T-helper 22 cell (primary cell): ENCODE measurements around the gene PGP.

Experiments
- DNase-seq: peaks from one replicate; pipeline ENCODE4 v3.0.0-alpha.2; 2020; ENCODE audit warnings: low read depth

PGP gene

DNA sequence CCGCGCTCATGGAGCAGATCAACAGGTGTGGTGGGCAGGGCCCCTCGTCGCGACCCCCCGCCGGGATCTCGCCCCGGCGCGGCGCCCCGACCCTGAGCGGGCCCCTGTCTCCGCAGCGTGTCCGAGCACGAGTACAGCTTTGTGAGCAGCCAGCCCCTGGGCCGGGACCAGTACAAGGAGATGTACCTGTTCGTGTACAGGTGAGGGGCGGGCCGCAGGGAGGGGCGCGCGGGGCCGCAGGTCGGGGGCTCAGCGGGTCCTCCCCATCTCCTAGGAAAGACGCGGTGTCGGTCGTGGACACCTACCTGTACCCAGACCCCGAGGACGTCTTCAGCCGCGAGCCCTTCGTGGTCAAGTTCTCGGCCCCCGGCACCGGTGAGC lies 22.5 kb upstream of the PGP start:
- no peak for DNase-seq

DNA sequence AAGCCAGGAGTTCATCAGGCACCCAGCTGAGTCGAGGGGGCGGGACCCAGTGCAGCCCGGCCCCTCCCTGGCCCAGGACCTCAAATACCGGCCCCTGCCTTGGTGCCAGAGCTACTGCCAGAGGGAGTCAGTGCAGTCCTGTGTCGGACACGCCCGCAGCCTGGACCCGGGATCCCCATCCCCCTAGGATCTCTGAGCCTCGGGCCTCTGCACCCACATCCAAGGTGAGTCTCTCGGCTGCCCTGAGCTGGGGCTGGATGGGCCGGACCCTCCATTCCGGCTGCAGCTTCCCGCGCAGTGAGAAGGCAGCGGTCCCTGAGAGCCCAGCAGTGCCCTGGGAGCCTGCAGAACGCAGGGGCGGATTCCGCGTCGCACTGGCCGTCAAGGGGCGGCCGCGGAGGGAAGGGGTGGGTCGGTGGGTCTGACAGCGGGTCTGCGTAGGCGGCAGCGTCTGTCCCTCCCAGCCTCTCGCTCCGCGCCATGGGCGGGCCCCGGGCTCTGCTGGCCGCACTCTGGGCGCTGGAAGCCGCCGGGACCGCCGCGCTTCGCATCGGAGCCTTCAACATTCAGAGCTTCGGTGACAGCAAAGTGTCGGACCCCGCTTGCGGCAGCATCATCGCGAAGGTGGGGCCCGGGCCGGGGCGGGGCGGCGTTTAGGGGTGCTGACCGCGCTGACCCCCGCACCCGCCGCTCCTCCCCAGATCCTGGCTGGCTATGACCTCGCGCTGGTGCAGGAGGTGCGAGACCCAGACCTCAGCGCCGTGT lies 21.9 kb upstream of the PGP start, which contains the start of gene DNASE1L2:
TSS of gene DNASE1L2 (plus strand) at position 108 of the 765 bp plus-strand sequence. CDS start at position 481, 373 bp downstream.
- DNase-seq, result no peak

DNA sequence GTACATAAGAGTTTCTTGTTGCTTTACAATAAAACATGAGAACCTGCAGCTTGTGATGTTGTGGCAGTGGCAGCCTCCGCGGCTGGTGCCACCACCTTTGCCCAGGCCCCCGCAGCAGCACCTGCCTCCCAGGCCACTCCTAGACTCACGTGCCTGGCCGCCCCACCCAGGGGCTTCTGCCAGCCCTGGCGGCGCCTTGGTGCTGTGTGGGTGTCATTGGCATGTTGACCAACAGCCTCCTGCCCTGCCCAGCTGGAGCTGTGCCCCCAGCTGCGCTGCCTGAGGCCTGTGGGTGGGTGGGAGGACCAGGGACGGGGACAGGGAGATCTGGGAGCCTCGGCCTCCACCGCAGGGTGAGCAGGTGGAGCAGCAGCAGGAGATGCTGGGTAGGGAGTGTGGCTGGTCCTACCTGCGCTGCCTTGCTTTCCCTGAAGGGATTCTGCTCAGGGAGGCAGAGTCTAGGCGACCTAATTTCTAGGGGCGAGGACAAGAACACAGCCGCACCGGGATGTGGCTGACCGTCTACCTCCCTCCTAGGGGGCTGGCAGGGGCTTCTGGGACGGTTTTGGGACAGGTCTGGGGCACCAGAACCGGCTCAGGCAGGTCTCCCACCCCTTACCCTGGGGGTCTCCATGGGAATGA lies 21.2 kb upstream of the PGP start:
- DNase-seq, result no peak

DNA sequence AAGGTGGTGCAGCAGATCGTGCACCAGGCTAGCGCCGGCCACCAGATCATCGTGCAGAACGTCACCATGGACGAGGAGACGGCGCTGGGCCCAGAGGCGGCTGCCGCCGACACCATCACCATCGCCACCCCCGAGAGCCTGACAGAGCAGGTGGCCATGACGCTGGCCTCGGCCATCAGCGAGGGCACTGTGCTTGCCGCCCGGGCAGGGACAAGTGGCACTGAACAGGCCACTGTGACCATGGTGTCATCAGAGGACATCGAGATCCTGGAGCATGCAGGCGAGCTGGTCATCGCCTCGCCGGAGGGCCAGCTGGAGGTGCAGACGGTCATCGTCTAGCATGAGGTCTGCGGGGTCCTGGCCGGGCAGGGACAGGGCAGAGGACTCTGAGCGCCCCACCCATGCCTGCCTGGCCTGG lies 20.6 kb upstream of the PGP start:
- no peak for DNase-seq

DNA sequence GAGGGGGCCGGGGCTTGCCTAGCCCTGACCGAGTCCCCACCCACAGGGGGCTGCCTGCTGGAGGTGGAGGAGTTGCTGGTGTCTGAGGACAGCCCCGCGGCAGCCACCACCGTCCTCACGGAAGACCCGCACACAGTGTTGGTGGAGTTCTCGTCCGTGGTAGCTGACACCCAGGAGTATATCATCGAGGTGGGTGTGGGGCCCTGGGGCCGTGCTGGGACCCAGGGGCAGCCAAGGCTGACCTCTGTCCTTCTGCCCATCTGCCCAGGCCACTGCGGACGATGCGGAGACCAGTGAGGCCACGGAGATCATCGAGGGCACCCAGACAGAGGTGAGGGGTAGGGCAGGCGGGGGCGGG lies 20.2 kb upstream of the PGP start:
- DNase-seq, result no peak

DNA sequence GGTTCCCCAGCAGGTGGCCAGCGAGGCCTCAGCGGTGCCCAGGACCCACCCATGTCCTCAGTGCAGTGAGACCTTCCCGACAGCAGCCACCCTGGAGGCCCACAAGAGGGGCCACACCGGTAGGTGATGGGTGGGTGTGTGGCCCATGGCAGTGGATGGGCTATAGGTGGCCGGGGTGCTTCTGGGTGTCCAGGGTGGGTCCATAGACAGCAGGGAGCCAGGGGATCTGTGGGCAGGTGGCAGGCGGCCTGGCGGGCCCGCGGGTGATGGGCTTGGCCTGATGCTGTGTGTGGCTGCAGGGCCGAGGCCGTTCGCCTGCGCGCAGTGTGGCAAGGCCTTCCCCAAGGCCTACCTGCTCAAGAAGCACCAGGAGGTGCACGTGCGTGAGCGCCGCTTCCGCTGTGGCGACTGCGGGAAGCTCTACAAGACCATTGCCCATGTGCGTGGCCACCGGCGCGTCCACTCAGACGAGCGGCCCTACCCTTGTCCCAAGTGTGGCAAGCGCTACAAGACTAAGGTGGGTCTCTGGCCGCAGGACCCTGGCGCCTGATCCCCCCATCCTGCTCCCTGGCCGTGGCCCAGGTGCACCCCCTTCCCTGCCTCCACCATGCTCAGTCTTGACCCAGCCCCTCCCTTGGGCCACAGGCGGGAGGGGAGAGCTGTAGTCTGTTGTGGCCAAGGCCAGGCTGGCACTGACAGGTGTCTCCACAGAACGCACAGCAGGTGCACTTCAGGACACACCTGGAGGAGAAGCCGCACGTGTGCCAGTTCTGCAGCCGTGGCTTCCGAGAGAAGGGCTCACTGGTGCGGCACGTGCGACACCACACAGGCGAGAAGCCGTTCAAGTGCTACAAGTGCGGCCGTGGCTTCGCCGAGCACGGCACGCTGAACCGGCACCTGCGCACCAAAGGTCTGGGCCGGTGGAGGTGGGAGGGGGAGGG lies 19.5 kb upstream of the PGP start:
- DNase-seq, result no peak

DNA sequence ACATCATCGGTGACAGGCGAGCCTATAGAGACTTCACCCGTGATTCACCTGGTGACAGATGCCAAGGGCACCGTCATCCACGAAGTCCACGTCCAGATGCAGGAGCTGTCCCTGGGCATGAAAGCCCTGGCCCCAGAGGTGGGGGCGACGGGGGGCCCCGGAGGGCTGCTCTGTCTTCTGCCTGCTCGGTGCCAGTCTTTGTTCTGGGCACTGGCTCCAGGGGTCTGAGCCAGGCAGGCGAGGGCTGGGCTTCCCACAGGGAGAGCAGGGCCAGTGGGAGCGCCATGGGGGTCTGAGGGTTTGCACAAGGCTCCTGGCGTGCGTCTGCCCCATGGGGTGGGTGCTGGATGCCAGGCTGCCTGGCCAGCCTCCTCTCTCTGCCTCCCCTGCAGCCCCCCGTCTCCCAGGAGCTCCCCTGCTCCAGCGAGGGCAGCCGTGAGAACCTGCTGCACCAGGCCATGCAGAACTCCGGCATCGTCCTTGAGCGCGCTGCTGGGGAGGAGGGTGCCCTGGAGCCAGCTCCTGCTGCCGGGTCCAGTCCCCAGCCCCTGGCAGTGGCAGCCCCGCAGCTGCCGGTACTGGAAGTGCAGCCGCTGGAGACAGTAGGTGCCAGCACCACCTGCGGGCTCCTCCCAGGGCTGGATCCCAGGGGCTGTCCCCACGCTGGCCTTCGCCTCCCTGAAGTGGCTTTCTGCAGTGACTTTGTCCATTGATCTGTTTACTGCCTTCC lies 18.6 kb upstream of the PGP start:
- DNase-seq, result no peak

DNA sequence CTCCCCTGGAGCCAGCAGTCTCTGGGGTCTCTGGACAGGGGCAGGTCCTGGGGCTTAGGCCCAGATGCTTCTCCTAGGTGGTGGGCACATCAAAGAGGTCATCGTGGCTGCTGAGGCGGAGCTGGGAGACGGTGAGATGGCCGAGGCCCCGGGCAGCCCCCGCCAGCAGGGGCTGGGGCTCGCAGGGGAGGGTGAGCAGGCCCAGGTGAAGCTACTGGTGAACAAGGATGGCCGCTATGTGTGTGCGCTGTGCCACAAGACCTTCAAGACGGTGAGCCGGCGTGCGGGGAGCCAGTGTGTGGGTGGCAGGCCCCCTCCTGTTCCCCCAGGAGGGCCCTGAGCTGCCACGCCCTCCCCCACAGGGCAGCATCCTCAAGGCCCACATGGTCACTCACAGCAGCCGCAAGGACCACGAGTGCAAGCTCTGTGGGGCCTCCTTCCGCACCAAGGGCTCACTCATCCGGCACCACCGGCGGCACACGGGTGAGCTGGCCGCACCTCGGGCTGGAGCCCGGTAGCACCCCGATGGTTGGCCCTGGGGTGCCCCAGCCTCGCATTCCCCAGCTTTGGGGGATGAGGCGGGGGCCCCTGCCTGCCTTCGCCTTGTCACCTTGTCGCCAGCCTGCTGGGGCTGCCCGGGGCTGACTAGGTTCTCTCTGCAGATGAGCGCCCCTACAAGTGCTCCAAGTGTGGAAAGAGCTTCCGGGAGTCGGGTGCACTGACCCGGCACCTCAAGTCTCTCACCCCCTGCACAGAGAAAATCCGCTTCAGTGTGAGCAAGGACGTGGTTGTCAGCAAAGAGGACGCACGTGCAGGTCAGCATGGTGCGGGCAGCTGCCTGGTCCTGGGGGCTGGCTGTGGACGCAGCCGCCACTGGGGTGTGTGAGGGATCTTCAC lies 17.7 kb upstream of the PGP start:
- no peak for DNase-seq

DNA sequence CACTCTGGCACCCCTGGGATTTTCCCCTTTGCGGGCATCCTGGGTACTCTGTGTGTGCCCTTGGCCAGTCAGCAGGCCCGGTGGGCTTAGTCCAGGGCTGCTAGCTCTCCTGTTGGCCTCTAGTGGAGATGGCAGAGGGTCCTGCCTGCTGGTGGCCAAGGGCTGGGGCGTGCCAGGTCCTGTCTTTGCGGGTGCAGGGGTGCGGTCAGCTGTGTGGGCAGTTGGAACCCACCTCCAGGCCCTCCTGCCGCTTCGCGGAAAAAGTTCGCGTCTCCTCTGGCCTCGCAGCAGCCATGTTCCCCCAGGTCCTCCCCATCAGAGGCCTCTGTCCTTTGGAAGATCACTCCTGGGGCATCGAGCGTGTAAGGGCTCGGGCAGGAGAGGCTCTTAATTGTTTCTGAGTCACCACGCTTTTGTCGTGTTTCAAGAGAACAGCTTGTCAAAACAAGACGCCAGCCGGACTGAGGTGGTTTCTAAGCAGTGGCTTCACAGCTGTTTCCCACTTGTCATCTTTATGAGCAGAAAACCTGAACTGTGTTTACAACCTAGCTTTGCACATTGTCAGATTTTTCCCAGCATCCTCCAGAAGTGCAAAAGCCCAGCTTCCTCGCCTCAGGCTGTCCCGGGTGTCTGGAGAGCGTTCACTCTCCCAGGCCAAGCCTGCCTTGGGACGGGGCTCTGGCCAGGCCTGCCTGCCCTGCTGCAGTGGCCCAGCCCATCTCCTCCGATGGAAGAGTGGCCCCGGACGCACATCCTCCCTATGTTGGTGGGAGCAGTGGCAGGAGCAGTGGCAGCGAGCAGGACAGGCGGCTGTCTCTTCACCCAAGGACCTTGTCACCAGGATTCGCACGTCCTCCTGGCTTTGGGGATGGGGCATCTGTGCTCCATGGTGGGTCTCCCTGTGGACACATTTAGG lies 16.6 kb upstream of the PGP start:
- no peak for DNase-seq

DNA sequence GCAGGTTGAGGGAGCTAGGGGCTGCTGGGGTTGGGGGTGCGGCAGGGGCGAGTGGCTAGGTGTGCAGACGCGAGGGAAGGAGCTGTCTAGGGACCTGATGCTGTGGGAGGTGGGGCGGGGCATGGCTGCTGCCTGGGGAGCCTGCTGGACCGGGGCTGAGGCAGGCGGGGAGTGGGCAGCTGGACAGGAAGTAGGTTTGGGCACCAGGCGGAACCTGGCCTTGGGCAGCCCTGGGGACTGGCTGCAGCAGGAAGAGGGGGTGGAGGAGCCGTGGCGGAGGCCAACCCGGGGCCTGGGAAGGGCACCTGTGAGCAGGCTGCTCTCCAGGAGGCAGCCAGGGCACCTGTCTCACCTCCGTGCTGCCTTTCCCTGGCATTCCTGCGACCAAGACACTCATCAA lies 15.7 kb upstream of the PGP start:
- no peak for DNase-seq

DNA sequence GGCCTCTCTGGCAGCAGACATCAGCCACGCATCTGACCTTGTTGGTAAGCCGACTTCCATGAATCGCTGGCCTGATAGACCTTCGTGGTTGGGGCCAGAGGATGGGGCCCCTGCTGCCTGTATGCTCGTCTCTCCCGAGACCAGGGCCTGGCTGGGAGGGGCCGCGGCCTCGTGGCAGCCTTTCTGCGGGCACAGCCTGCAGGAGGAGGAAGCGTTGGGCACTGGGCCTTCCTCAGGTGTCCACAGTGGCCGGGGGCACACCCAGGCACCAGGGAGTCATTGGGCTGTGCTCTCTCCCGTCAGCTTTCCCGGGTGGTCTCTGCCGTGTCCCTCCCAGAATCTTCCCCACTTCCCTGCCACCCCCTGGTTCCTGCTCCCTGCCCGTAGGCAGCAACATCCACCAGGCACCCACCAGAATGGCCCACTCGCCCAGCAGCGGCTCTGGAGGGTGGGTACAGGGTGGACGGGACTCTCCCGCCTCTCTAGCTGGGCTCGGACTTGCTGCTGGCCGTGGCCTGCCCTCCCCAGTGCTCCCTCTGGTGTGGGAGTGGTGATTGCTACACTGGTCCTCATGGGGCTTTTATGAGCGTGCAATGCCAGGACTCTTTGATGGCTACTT lies 15.1 kb upstream of the PGP start:
- DNase-seq, result no peak

DNA sequence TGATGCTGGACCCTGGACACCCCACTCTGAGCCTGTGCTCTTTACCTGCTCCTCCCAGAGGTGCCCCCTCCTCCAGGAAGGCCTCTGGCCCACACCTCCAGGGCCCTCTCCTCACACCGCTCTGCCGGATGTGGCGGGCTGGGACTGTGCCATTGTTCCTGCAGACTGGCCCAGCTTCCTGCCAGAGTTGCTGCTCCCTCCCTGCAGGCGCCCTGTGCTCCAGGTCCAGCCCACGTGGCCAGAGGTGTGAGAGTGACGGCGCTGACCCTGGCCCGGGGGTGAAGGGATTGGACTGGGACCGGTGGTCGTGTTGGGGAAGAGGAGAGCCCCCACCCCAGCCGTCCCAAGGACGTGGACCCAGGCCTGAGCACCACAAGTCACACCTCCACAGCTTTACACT lies 14.5 kb upstream of the PGP start:
- DNase-seq, result no peak

DNA sequence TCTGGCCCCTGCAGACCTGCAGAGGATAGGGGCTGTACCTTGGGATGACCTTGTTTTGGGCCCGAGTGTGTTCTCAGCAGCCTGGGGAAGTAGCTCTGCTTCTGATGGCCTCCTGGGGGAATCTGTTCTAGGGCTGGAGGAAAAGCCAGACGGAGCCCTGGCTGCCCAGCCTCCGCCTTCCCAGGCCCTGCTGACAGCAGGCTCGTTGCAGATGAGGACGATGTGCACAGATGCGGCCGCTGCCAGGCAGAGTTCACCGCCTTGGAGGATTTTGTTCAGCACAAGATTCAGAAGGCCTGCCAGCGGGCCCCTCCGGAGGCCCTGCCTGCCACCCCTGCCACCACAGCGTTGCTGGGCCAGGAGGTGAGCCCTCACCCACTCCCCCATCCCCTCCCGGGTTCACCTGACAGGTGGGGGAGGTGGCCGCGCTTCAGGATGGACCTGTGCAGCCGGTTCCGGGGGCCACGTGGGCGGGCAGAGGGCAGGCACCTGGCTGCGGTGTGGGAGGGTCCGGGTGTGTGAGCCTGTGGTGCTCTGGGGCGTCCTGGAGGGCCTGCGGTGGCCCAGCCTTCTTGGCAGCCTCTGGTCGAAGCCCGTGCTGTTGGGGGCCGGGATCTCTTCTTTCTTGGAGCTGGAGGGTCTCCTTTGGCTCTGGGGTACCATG lies 13.7 kb upstream of the PGP start:
- DNase-seq, result no peak

DNA sequence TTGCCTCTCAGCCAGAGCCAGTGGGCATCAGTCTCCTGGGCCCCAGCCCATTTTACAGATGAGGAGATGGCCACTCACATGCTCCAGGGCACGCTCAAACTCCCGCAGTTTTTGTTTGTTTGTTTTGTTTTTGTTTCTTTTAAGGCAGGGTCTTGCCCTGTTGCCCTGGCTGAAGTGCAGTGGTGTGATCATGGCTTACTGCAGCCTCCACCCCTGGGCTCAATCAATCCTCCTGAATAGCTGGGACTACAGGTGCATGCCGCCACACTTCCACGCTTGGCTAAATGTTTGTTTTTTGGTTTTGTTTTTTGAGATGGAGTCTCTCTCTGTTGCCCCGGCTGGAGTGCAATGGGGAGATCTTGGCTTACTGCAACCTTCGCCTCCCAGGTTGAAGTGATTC lies 12.3 kb upstream of the PGP start:
- DNase-seq, result no peak

DNA sequence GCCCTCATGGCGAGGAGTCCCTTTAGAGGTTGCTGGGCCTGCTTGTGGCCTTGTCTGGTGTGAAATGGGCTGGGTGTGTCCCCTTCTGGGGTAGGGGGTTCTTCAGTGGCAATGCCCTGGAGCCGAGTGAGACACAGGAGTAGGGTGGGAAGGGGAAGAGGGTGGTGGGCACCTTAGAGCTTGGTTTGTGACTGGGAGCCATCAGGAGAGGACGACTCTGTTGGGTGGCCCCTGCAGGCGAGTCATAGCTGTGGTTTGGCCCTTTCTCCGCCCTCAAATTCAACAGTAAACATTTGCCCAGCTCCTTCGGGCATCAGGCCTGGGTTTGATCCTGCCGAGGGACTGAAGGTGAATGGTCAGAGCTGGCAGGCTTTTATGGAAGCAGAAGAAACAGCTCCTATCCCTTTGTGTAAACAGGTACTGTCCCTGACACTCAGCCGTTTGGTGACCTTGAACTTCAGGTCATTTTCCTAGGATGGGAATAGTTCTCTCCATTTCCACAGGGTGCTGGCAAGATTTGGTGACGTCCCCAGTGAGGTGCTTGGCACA lies 11.7 kb upstream of the PGP start:
- DNase-seq, result no peak

DNA sequence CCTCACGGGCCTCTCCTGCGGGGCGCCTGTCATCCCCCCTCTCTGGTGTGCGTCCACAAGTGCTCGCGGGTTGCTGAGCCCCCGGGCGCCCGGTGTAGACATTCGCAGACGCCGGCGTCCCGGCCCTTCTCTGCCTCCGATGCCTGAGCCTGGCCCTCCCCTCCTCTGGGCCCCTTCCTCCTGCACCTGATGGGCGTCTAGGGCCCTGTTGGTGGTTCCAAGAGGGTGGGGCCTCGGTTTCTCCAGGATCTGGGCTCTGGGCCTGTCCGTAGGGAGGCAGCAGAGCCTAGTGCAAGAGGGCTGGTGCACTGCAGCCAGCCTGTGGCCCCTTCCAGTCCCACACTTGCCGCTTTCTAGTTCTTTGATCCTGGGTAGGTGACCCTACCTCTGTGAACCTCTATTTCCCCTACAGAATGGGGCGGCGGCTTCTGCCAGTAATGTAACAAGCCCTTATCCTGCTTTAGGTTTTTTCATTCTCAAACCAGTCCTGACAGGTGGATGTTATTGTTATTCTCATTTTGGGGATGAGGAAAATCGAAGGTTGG lies 9.4 kb upstream of the PGP start:
- no peak for DNase-seq

DNA sequence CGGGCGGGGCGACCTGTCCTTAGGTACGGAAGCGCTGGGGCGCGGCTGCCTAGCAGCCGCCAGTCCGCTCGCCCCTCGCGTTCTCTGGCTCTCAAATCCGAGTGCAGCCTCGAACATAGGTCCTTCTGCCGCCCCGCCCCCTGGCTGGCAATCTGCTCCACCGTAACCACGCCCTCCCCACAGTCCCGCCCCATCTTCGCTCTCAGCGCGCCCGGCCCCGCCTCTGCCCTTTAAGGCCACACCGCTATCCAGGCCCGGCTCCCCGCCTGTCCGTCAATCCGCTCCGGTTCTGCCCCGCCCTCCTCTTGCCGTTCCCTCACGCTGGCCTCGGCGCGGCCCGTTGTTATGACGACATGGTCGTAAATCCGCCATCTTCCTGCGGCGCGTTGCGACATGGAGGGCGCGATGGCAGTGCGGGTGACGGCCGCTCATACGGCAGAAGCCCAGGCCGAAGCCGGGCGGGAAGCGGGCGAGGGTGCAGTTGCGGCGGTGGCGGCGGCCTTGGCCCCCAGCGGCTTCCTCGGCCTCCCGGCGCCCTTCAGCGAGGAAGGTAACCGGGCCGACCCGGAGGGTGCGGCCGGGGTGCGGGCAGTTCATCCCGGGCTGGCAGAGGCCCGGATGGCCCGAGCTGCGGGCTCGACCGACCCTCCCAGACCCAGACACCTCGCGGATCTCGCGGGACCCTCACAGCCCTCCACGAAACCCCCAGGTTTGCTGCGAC lies 8.7 kb upstream of the PGP start, which contains the start of gene E4F1:
TSS of gene E4F1 (plus strand) at position 371 of the 721 bp plus-strand sequence. CDS start at position 394, 23 bp downstream.
- peak; percentile 99 for DNase-seq

DNA sequence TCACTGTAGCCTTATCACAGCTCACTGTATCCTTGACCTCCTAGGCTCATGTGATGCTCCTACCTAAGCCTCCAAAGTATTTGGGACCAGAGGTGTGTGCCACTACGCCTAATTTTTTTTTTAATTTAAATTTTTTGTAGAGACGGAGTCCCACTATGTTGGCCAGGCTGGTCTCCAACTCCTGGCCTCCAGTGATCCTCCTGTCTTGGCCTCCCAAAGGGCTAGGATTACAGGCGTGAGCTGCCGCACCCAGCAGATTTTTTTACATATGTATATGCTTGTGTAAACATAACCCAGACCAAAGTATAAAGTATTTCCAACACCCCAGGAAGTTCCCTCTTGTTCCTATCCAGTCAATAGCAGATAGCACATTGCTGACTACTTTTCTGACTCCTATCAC lies 1.7 kb upstream of the PGP start:
- no peak for DNase-seq
